GM12878 (cell line): ENCODE data around the gene AGXT. TPM values are rescaled to one million over a fixed set of nuclear protein-coding genes. Genes with fewer than 3 reads are reported as not detected.
A peak's percentile ranks its signal among the peaks of the same experiment; 100 is the strongest.

Experiments
- ATAC-seq: fragments of 200-7000 bp; cut with Tn5 transposase; 3 replicates; pipeline ENCODE4 v1.9.1; 2020; ENCODE audit warnings: mild to moderate bottlenecking, moderate library complexity
- Bru-seq: library from RNA; stranded (reverse); fragments of 400-500 nt; gene quantifications from one replicate; lab custom pipeline; 2021; lab: Mats Ljungman, UMichigan
- BruChase-seq, 2 experiments: library from RNA; stranded (reverse); fragments of 400-500 nt; gene quantifications; one replicate each; lab custom pipeline; 2021; lab: Mats Ljungman, UMichigan
- BruUV-seq: library from RNA; stranded (reverse); fragments of 400-500 nt; replicated peaks from 2 replicates; lab custom pipeline; 2021; lab: Mats Ljungman, UMichigan
- CTCF ChIA-PET: fragments of 300-600 bp; sonication (Branson Sonifier 250); formaldehyde crosslinking; extraction: SDS; loops from one replicate; lab custom pipeline; 2021; ENCODE audit warnings: inconsistent platforms; lab: Yijun Ruan, JAX
- POLR2A ChIA-PET: fragments of 350-600 bp; formaldehyde crosslinking; extraction: SDS; loops from one replicate; lab custom pipeline; 2021; ENCODE audit warnings: inconsistent platforms; lab: Charles Lee
- RAD21 ChIA-PET: fragments of 300-600 bp; sonication (Branson Sonifier 250); formaldehyde crosslinking; loops from one replicate; lab custom pipeline; 2023; ENCODE audit warnings: antibody characterized with exemption; ENCODE audit not compliant: unreplicated experiment; lab: Charles Lee
- SMC1A ChIA-PET: fragments of 300-600 bp; sonication (Branson Sonifier 250); formaldehyde crosslinking; loops from one replicate; lab custom pipeline; 2023; ENCODE audit not compliant: unreplicated experiment, uncharacterized antibody; lab: Charles Lee
- DNase-seq: peaks from one replicate; pipeline ENCODE4 v3.0.0-alpha.2; 2011; ENCODE audit warnings: low read depth, low spot score
- FAIRE-seq: peaks from 3 replicates; lab custom pipeline; 2011; peaks lifted over from hg19 to GRCh38; lab: Jason Lieb, UNC
- H2AFZ ChIP-seq: 2 replicates; pipeline ENCODE4 v1.6.0; 2011; ENCODE audit warnings: low read depth, low read length, control low read depth; ENCODE audit not compliant: control insufficient read depth
- H3K27ac ChIP-seq: 2 replicates; pipeline ENCODE4 v1.5.1; 2011; ENCODE audit warnings: control low read depth; ENCODE audit not compliant: control insufficient read depth, insufficient read depth
- H3K27me3 ChIP-seq, 2 experiments: replicated peaks in 1 of 2; 2 replicates each; pipeline versions ENCODE4 v1.6.0 to v1.6.1; 2011; ENCODE audit warnings: low read length in 1 of 2; ENCODE audit not compliant: control insufficient read depth in 2 of 2, insufficient read depth in 2 of 2
- H3K36me3 ChIP-seq, 2 experiments: 2 replicates each; pipeline ENCODE4 v1.5.1; 2011; ENCODE audit warnings: low read length in 1 of 2; ENCODE audit not compliant: control insufficient read depth in 2 of 2, insufficient read depth in 2 of 2
- H3K4me1 ChIP-seq: 2 replicates; pipeline ENCODE4 v1.6.1; 2011; ENCODE audit warnings: mild to moderate bottlenecking, low read length, moderate library complexity, mixed read lengths; ENCODE audit not compliant: control insufficient read depth, insufficient read depth
- H3K4me2 ChIP-seq: 2 replicates; pipeline ENCODE4 v1.6.0; 2011; ENCODE audit warnings: control low read depth; ENCODE audit not compliant: control insufficient read depth, insufficient read depth
- H3K4me3 ChIP-seq: fragments of 200-600 bp; sonication (generic); 2 replicates; pipeline ENCODE4 v1.5.1; 2016
- H3K79me2 ChIP-seq: 2 replicates; pipeline ENCODE4 v1.6.0; 2011; ENCODE audit warnings: low read length; ENCODE audit not compliant: control insufficient read depth, insufficient read depth
- H3K9ac ChIP-seq: 2 replicates; pipeline ENCODE4 v1.8.0; 2011; ENCODE audit warnings: low read length, control low read depth, mixed read lengths; ENCODE audit not compliant: control insufficient read depth, insufficient read depth
- H3K9me3 ChIP-seq: replicated peaks from 3 replicates; pipeline ENCODE4 v1.5.1; 2011; ENCODE audit warnings: mild to moderate bottlenecking, low read length; ENCODE audit not compliant: control insufficient read depth, insufficient read depth
- H4K20me1 ChIP-seq: 2 replicates; pipeline ENCODE4 v1.6.0; 2011; ENCODE audit not compliant: control insufficient read depth, insufficient read depth
- SREBF2 ChIP-seq: IDR thresholded peaks from 2 replicates; pipeline ENCODE4 v1.6.1; 2012; ENCODE audit warnings: mild to moderate bottlenecking, low read length
- WGBS: methylation state at CpG from one replicate; pipeline ENCODE4 v1.1.6; 2016; ENCODE audit warnings: low lambda C conversion rate; ENCODE audit not compliant: insufficient replicate concordance, insufficient coverage; ENCODE audit errors: missing lambda C conversion rate; 5-methylcytosine and 5-hydroxymethylcytosine counted together
- in situ Hi-C: fragments of 300-500 bp; cut with MboI; formaldehyde crosslinking; loops from 9 replicates; pipeline ENCODE4 v1.14.3; 2018; ENCODE audit warnings: mixed read lengths
- intact Hi-C: fragments of 100-400 bp; cut with micrococcal nuclease; formaldehyde crosslinking; loops from one replicate; pipeline ENCODE4 v1.14.2; 2022; ENCODE audit not compliant: unreplicated experiment
- long read RNA-seq, 2 experiments: library from polyadenylated mRNA; unstranded; transcript quantifications; one replicate each; pipeline ENCODE4 v2.0.0, GENCODE V29; 2019 to 2020
- polyA minus RNA-seq, 3 experiments: library from RNA; depleted of rRNA, polyadenylated mRNA; stranded (reverse); fragments of >200 nt; gene quantifications; 2 replicates each; pipeline ENCODE4 v1.2.3, GENCODE V29; 2011
- polyA plus RNA-seq, 11 experiments: library from polyadenylated mRNA; depleted of rRNA in 4 of 11; unstranded in 6 of 11; stranded (reverse) in 5 of 11; fragments of >200 nt; fragmentation: Nextera tagmentation in 4 of 11; fragmentation: Illumina TruSeq in 1 of 11; extraction: Ambion mirVana in 4 of 11; extraction: Trizol in 1 of 11; gene quantifications; 1 replicate in 1 of 11; 2 replicates in 10 of 11; pipeline versions ENCODE4 v1.2.1 to v1.2.3, GENCODE V29; 2011 to 2016; ENCODE audit warnings: inconsistent platforms in 2 of 11, missing spikeins in 2 of 11, low read depth in 1 of 11
- total RNA-seq, 4 experiments: library from RNA; depleted of rRNA in 3 of 4; stranded (reverse); fragments of >200 nt in 3 of 4; fragmentation: Illumina TruSeq in 1 of 4; extraction: Trizol in 1 of 4; gene quantifications; 2 replicates each; pipeline versions ENCODE4 v1.2.1 to v1.2.3, GENCODE V29; 2013 to 2021
- TF ChIP-seq, protein P1 (sequence below): fragments of 450-650 bp; IDR thresholded peaks from 2 replicates; pipeline ENCODE4 v1.6.1; 2016; ENCODE audit warnings: mild to moderate bottlenecking, moderate library complexity, borderline replicate concordance

The AGXT gene
- not detected in 2 replicates for total RNA-seq (2013; cell fraction: nucleolus; rRNA removed)
- total RNA-seq (2014; rRNA removed) (not detected in 2 replicates), total RNA-seq (2014; rRNA removed; fragmentation: Illumina TruSeq; extraction: Trizol) (not detected in 2 replicates), total RNA-seq (2021) (0.18 and 0.19 TPM in 2 replicates), polyA plus RNA-seq (2011; rRNA removed) (not detected in 2 replicates), polyA plus RNA-seq (2014; fragmentation: Illumina TruSeq; extraction: Trizol) (not detected in 2 replicates), polyA plus RNA-seq (2014; fragmentation: Nextera tagmentation; extraction: Ambion mirVana) (not detected), polyA plus RNA-seq (2014; rRNA removed) (not detected in 2 replicates), polyA plus RNA-seq (2016; fragmentation: Nextera tagmentation; extraction: Ambion mirVana) (not detected), polyA minus RNA-seq (2011; rRNA and poly(A)+ RNA removed) (not detected in 2 replicates), Bru-seq, nascent RNA (not detected), BruChase-seq, experiment 1, labeled RNA remaining after a 6-hour chase (not detected), BruChase-seq, experiment 2, labeled RNA remaining after a 2-hour chase (not detected)
- not detected for polyA plus RNA-seq (2011; ENCODE audit: low read depth)
- polyA plus RNA-seq (2011; cell fraction: cytosol; rRNA removed): not detected in 2 replicates
- polyA plus RNA-seq (2011; cell fraction: nucleus; rRNA removed): not detected in 2 replicates
- polyA plus RNA-seq (2012): not detected in 2 replicates
- not detected in 2 replicates for polyA minus RNA-seq (2011; cell fraction: cytosol; rRNA and poly(A)+ RNA removed)
- not detected in 2 replicates for polyA minus RNA-seq (2011; cell fraction: nucleus; rRNA and poly(A)+ RNA removed)
- long read RNA-seq, experiment 1: 0 reads
- long read RNA-seq, experiment 2: 0 reads

DNA sequence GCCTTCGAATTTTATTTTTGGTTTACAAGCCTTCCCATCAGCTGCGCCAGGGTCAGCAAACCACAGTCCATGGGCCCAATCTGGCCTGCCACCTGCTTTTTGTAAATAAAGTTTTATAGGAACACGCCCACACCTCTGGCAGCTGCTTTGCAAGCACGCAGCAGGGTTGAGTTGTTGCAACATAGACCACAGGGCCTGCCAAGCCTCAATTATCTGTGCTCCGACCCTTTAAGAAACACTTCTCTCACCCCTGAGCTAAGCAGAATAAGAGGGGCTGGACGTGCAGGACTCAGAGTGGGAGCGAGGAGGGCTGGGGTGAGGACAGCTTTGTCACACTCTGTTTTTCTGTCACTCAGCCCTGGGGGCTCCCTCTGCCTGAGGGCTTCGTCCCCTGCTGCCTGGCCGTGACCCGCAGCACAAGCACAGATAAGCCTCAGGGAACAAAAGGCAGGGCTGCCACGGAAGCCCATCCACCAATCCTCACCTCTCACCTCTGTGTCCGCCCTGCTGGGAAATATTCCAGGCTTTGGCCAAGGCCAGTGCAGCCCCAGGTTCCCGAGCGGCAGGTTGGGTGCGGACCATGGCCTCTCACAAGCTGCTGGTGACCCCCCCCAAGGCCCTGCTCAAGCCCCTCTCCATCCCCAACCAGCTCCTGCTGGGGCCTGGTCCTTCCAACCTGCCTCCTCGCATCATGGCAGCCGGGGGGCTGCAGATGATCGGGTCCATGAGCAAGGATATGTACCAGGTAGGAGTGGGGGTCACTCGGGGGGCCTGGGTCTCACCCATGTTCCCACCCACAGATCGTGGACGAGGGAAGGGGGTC lies at the start of gene AGXT:
Gene AGXT (plus strand): TSS at position 539 of the 823 bp plus-strand sequence. CDS start 42 bp downstream, at position 581.
- no peaks in the 10 kb centered on the region for H3K79me2 ChIP-seq
- H2AFZ ChIP-seq: no peak within 1 kb of the TSS
- no peak for FAIRE-seq
- H3K9ac ChIP-seq: no peak within 1 kb of the TSS
- ATAC-seq: no peak
- intact Hi-C loops: no loop called here
- SMC1A ChIA-PET: no interaction called here
- no peak within 1 kb of the TSS for H3K4me3 ChIP-seq
- no peak for TF ChIP-seq SREBF2
- TF ChIP-seq, protein P1, sequence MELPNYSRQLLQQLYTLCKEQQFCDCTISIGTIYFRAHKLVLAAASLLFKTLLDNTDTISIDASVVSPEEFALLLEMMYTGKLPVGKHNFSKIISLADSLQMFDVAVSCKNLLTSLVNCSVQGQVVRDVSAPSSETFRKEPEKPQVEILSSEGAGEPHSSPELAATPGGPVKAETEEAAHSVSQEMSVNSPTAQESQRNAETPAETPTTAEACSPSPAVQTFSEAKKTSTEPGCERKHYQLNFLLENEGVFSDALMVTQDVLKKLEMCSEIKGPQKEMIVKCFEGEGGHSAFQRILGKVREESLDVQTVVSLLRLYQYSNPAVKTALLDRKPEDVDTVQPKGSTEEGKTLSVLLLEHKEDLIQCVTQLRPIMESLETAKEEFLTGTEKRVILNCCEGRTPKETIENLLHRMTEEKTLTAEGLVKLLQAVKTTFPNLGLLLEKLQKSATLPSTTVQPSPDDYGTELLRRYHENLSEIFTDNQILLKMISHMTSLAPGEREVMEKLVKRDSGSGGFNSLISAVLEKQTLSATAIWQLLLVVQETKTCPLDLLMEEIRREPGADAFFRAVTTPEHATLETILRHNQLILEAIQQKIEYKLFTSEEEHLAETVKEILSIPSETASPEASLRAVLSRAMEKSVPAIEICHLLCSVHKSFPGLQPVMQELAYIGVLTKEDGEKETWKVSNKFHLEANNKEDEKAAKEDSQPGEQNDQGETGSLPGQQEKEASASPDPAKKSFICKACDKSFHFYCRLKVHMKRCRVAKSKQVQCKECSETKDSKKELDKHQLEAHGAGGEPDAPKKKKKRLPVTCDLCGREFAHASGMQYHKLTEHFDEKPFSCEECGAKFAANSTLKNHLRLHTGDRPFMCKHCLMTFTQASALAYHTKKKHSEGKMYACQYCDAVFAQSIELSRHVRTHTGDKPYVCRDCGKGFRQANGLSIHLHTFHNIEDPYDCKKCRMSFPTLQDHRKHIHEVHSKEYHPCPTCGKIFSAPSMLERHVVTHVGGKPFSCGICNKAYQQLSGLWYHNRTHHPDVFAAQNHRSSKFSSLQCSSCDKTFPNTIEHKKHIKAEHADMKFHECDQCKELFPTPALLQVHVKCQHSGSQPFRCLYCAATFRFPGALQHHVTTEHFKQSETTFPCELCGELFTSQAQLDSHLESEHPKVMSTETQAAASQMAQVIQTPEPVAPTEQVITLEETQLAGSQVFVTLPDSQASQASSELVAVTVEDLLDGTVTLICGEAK: 0 out of 2 replicates have a peak, but pooled peaks have one; percentile 15
- TF ChIP-seq, all 136 proteins: peak for 1
- DNase-seq: no peak
- Histone ChIP-seq H3K4me1 (no peaks in the 10 kb centered on the region), H3K27me3 (peaks cover 2 to 4% of the 10 kb centered on the region in 2 experiments; a peak in 3 of 4 replicates), H3K9me3 (no peaks in the 10 kb centered on the region), H3K36me3 (no peaks in the 10 kb centered on the region), H4K20me1 (no peaks in the 10 kb centered on the region), H3K4me2 (no peak within 1 kb of the TSS), H3K27ac (no peak within 1 kb of the TSS)
- BruUV-seq: no TSS peak
- ChIA-PET RAD21 (no interaction called here), POLR2A (no interaction called here), CTCF (no interaction called here)
- WGBS: 19% methylated on average over 21 of the region's 21 CpGs
- in situ Hi-C loops: no loop called here
